ENCODE results near the gene RPL39.
A peak's percentile ranks its signal among the peaks of the same experiment; 100 is the strongest.

DNA sequence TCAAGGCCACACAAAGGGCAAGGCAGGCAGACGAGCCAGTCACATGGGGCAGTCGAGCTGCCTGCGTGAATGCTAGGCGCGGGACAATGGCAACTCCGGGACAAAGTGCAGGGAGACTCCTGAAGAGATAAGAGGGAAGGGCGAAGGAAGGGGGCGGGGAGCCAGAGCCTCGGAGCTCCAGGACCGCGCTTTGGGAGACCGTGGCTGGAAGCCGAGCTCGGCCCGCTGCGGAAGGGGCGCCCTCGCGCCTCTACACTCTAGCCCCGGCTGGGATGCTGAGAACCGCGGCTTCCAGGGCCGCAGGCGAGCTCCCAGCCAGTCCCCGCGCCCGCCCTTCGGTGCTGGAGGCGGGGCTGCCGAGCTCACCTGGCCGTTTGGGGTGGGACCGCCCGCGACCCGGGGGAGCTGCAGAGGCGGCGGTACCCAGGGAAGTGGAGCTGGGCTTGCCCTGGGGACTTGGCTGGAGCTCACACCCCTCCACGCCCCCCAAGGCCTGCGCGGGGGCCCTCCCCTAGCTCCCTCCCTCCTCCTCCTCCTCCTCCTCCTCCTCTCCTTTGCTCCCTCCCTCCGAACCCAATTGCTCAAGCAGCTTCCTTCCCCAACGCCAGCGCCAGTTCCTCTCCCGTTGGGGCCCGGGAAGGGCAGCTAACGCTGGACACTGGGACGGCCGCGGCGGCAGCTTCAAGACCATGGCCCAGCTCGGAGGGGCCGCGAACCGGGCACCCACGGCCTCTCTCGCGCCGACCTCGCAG lies 33.3 kb downstream of the RPL39 start, which contains the start of gene SOWAHD:
- TF ChIP-seq, protein P1, sequence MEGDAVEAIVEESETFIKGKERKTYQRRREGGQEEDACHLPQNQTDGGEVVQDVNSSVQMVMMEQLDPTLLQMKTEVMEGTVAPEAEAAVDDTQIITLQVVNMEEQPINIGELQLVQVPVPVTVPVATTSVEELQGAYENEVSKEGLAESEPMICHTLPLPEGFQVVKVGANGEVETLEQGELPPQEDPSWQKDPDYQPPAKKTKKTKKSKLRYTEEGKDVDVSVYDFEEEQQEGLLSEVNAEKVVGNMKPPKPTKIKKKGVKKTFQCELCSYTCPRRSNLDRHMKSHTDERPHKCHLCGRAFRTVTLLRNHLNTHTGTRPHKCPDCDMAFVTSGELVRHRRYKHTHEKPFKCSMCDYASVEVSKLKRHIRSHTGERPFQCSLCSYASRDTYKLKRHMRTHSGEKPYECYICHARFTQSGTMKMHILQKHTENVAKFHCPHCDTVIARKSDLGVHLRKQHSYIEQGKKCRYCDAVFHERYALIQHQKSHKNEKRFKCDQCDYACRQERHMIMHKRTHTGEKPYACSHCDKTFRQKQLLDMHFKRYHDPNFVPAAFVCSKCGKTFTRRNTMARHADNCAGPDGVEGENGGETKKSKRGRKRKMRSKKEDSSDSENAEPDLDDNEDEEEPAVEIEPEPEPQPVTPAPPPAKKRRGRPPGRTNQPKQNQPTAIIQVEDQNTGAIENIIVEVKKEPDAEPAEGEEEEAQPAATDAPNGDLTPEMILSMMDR (IDR thresholded peaks at IDR 0.05), result no peak
- TF ChIP-seq POLR2A (IDR thresholded peaks at IDR 0.05), result peak in 1 of 2 donors; percentile 7

All from sigmoid colon (tissue), 3 donors.